GM18505 (cell line): ENCODE data around the gene CD81.

Source experiments
- ATAC-seq: cut with Tn5 transposase; IDR thresholded peaks from one replicate; pipeline ENCODE4 v1.9.1; 2021; ENCODE audit not compliant: unreplicated experiment
- POLR2A ChIP-seq: IDR thresholded peaks from 4 replicates; pipeline ENCODE4 v1.6.1; 2011; ENCODE audit warnings: borderline replicate concordance; ENCODE audit not compliant: insufficient read depth, insufficient read length; ENCODE audit errors: extremely low read depth

Gene CD81

DNA sequence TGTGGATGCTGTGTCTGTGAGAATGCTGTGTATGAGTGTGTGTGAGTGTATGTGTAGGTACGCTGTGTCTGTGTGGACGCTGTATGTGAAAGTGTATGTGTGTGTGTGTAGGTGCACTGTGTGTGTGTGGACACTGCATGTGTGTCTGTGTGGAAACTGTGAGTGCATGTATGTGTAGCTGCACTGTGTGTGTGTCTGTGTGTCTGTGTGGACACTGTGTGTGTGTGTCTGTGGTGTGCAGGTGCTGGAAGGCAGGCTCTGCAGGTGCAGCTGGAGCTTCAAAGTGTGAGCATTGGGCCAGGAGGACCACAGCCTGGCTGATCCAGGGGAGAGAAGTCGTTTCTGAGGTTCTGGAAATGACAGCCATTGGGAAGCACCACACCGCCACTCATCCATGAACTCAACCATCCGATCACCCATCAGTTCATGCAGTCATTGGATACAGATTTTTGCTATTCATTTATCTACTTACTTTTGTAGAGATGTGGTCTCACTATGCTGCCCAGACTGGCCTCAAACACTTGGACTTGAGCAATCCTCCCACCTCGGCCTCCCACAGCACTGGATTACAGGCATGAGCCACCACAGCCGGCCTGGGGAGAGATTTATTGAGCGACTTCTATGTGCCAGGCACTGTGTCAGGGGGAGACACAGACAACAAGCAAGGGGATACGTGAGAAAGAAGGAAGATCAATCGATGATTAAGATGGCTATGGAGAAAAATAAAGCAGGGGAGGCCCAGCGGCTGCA lies 57.6 kb downstream of the CD81 start:
- no peak for TF ChIP-seq POLR2A
- no peak for ATAC-seq

DNA sequence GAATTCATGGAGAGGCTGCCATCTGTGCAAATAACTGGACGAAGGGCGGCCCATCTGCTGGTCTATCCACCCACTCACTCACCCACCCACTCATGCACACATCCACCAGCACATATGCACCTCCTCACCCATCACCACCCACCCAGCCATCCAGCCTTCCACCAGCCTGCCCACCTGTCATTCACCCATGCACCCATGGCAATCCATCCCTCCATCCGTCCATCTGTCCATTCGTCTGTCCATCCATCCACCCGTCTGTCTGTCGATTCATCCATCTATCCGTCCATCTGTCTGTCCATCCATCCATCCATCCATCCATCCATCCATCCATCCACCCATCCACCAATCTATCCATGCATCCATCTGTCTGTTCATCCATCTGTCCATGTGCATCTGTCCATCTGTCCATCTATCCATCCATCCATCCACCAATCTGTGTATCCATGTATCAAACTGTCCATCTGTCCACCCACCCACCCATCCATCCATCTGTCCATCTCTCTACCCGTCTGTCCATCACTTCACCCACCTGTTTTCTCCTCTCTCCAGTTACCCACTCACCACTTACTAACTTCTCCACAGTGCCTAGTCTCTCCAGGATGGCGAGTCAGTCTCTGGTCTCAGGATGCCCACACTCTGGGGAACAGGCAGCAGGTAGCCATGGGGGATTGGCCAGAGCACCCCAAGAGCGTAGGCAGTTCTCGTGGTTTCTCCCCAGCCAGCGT lies 58.3 kb downstream of the CD81 start:
- no peak for ATAC-seq
- TF ChIP-seq POLR2A = no peak

DNA sequence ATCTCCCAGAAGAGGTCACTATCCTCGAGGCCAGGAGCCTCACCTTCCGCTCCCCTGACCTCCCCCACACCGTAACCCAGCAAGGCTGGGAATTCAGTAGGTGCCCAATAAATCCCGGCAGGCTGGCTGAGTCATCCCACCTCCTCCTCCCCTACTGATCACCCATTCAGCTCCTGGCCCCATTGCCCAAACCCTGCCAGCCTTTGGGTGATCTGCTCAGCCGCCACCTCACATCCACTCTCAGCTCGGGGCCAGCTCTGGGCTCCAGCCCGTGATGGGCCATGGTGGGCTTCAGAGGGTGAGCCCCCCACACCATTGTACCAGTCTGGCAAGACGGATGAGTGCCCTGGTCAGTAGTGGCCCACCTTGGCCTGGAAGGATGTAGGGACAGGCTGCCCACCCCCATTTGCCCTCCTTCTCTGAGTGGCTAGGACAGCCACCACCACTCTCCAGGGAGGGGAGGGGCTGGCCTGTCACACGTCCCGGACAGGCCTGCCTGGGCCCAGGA lies 59.0 kb downstream of the CD81 start:
- ATAC-seq = no peak
- TF ChIP-seq POLR2A = no peak

DNA sequence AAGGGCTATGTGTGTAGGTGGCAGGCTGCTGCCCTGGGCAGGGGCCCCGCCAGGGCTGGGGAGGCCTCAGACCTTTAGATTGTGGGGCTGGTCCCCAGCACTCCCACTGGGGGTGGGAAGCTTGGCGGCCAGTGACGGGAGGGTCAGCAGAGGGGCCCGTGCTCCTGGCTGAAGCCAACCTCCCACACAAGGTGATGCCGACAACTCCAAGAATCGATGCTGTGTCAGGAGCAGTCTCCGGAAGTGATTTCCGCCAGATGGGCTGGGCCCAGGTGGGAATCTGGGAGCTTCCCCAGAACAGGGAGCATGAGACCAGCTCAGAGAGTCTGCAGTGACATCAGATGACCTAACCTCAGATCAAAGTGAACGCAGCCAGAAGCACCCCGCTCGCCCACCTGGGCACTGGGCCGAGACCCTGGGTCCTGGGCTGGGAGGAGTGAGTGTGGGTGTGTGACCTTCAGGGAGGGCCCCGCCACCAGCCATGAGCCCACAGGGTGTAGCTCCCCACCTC lies 59.5 kb downstream of the CD81 start:
- no peak for TF ChIP-seq POLR2A

DNA sequence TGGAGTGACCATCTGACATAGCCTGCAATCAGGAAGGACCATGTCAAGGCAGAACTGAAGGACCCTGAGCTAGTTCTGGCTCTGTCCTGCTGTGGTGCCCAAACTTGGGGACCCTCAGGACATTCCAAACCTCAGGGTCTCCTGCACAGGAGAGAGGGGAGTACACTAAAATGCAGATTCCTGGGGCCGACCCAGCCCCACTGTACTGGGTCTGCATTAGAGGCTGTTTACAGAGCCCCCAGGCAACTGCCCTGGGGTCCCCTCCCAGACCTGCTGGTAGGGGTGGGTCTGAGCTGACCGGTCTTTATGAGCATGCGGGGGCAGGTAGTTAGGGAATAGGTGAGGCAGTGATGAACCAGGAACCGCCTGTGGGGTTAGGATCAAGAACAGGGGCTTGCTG lies 60.4 kb downstream of the CD81 start:
- ATAC-seq = no peak
- no peak for TF ChIP-seq POLR2A

More for the DNA sequence above, 59.5 kb downstream of the CD81 start:
- ATAC-seq = no peak

DNA sequence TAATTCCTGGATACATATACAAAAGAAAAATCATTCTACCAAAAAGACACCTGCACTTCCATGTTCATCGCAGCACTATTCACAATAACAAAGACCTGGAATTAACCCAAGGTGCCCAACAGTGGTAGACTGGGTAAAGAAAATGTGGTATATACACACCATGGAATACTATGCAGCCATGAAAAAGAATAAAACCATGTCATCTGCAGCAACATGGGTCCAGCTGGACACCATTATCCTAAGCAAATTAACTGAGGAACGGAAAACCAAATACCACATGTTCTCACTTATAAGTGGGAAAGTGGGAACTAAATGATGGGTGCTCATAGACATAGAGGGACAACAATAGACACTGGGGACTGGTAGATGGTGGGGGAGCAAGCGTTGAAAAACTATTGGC lies 62.7 kb downstream of the CD81 start:
- no peak for TF ChIP-seq POLR2A
- ATAC-seq = no peak

DNA sequence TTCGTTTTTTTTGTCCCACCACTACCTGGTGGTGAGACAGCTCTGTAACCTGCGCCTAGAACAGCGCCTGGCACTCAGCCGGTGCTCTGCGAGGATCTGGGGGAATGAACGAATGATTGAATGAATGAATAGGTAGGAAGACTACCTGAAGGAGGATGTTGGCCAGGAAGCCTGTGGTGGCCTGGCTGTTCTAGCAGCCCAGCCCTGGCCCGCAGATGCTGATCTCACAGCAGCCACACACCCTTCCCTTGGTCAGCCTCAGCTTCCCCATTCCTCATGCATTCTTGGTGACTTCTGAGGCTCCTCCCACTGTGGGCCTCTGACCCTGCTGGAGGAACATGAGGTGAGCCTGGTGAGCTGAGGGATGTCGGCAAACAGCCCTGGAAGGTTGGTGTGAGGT lies 63.5 kb downstream of the CD81 start:
- no peak for ATAC-seq
- TF ChIP-seq POLR2A = no peak

DNA sequence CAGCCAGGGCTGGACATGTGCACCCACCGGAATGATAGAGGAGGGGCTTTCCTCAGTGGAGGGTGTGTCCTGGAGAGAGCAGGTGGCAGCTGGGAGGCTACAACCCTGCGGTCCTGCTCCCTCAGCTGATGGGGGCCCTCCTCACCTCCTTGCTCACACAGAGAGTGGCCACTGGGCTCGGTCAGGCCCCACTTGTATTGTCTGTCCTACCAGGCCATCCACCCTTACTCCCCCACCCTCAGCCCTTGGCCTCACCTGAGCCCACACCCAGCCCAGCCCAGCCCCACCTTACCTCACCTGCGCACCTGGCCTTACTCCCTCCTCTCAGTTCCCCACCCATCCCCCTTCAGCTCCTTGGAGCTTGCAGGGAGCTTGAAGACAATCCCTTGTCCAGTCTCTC lies 64.1 kb downstream of the CD81 start:
- ATAC-seq = no peak
- TF ChIP-seq POLR2A = no peak

DNA sequence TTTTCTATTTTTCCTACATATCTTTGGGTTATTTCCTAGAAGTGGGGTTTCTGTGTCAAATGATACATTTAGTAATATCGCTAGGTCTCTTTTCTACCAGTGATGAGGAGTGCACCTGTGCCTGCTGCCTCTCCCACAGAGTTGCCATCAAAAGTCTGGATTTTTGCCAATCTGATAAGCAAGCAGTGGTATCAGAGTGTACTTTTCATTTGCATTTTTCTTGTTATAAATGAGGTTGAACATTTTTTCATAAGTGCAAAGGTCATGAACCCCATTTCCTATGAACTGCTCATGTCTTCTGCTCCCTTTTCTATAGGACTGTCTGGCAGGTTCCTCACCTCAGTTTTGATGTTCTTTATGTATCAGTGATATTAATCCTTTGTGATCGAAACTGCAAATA lies 65.5 kb downstream of the CD81 start:
- no peak for TF ChIP-seq POLR2A
- ATAC-seq = no peak

DNA sequence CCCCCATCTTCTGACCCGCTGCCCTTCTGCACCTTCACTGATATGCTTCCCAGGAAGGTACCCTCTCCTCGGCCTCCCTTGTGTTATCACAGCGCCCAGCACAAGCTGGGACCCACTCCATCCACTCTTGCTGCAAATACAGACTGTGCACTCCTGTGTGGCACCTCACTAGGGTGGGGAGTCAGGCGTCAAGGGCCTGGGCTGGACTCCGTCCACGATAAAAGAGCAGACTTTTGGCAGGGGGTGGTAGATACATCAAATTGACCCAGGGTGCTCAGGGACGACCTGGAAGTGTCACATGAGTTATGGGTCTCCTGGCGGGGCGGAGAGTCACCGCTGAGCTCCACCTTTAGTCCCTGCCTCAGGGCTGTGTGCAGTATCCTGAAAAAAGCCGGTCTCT lies 66.3 kb downstream of the CD81 start:
- no peak for TF ChIP-seq POLR2A

DNA sequence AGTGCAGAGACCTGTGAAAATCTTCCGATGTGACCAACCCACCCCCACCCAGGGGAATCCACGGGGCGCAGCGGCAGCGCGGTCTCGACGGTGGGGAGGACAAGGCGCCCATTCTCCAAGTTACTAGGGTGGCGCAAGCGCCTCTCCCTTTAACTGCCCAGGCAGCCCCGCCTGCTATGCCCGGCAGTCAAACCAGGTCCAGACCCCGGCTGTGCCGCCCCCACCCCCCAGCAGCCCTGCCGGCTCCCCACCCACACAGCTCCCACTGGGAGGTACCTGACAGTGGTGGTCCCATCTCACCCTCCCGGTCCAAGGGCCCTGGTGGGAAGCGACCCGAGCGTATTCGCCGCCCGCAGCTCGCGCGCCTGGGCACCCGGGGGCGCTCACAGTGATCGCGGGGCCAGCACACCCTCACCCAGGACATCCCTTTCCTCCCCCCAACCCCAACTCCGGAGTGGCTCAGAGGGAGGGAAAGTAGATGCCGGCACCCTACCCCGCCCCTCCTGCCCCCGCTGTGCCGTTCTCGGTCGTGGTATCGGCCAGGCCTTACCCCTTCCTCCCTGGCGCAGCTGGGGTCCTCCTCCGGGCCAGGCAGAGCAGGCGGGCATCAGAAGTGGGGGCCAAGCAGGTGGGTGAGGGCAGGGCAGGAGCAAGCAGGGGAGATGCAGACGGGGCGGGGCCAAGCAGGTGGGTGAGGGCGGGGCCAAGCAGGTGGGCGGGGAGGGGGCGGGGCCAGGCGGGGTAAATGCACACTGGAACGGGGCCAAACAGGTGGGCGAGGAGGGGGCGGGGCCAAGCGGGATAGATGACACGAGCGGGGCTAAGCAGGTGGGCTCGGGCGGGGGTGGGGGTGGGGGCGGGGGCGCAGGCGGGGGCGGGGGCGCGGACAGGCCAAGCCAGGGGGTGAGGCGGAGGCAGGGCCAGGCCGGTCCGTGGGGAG lies 67.0 kb downstream of the CD81 start, which contains the start of gene TRPM5:
Gene TRPM5, minus strand, starts transcription at position 634 of the 940 bp plus-strand sequence. CDS start 21,478 bp downstream, outside the sequence.
- no peak for ATAC-seq
- TF ChIP-seq POLR2A = no peak

More for the DNA sequence above, 66.3 kb downstream of the CD81 start:
- no peak for ATAC-seq

DNA sequence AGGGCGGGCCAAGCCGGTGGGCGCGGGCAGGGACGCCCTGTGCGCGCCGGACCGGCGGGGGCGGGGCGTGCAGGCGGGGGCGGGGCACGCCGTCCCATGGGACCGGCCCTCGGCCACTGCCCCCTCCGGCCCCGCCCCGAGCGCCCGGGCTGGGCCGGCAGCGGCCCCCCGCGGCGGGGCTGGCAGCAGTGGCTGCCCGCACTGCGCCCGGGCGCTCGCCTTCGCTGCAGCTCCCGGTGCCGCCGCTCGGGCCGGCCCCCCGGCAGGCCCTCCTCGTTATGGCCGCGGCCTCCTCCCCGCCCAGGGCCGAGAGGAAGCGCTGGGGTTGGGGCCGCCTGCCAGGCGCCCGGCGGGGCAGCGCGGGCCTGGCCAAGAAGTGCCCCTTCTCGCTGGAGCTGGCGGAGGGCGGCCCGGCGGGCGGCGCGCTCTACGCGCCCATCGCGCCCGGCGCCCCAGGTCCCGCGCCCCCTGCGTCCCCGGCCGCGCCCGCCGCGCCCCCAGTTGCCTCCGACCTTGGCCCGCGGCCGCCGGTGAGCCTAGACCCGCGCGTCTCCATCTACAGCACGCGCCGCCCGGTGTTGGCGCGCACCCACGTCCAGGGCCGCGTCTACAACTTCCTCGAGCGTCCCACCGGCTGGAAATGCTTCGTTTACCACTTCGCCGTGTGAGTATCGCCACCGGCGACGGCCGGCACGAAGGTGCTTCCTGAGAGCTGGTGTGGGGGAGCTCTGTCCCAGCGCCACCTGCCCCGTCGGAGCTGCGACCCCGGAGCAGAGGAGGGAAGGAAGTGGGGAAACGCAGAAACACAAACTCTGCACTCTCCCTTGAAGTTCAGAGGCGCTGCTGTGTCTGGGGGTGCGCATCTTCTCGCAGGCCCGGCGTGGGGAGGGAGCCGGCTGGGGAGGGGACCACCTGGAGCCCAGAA lies 68.0 kb downstream of the CD81 start, which contains the start of gene KCNQ1:
Gene KCNQ1, plus strand, starts transcription at position 188 of the 925 bp plus-strand sequence. Its CDS starts 91 bp downstream, at position 279.
- TF ChIP-seq POLR2A = no peak
- ATAC-seq = no peak

DNA sequence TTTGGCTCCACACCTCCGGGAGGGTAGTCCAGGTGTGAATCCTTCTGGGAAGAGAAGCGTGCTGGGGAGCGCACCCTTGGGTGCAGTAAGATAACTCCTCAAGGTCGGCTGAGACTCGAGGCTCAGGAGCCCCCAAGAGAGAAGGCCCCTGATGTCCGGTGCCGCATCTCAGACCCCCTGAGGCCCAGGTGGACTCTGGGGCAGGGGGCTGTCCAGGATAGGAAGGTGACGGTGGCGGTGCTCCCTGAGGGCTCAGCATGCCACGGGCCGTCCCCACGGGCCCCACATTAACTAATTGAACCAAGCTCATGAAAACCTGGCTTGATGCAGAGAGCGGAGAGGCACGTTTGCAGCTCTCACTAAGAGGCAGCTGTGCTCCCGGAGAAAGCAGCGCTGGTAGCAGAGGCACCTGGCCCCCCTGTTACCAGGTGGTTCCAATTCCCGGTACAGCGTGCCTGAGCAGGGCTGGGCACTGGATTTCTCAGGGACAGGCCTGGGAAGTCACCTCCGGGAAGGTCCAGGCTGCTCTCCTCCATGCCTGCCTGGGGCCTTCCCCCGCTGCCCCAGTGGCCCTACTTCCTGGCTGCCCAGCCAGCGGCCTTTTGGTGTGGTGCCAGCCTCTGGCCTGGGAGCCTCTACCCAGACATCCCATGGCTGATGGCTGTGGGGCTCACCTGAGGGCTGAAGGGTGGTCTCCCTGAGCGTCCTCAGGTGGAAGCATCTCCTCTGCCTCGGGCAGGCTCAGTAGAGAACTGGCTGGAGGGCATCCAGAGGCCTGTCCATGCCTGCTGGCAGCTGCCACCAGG lies 68.8 kb downstream of the CD81 start:
- no peak for ATAC-seq
- TF ChIP-seq POLR2A = no peak
